Astrocyte (in vitro differentiated cells and primary cell): Measurements from ENCODE around the gene GPD1. TPM values are rescaled to one million over a fixed set of nuclear protein-coding genes. Genes with fewer than 3 reads are reported as not detected.

Experiments
- DNase-seq: peaks from one replicate; pipeline ENCODE4 v3.0.0-alpha.2; 2010; ENCODE audit warnings: low read depth
- FAIRE-seq: peaks from 2 replicates; lab custom pipeline; 2011; peaks lifted over from hg19 to GRCh38; lab: Jason Lieb, UNC
- H2AFZ ChIP-seq: 2 replicates; pipeline ENCODE4 v1.6.0; 2012; ENCODE audit warnings: low read depth, low read length, inconsistent platforms
- H3K27ac ChIP-seq: 2 replicates; pipeline ENCODE4 v1.5.1; 2011; ENCODE audit warnings: low read depth, low read length, inconsistent platforms
- H3K27me3 ChIP-seq: 2 replicates; pipeline ENCODE4 v1.6.0; 2011; ENCODE audit warnings: low read length, inconsistent platforms; ENCODE audit not compliant: insufficient read depth
- H3K36me3 ChIP-seq: 2 replicates; pipeline ENCODE4 v1.5.1; 2011; ENCODE audit warnings: low read length, inconsistent platforms; ENCODE audit not compliant: insufficient read depth
- H3K4me1 ChIP-seq: 2 replicates; pipeline ENCODE4 v1.5.1; 2011; ENCODE audit warnings: low read length, inconsistent platforms; ENCODE audit not compliant: insufficient read depth
- H3K4me2 ChIP-seq: 2 replicates; pipeline ENCODE4 v1.6.0; 2012; ENCODE audit warnings: low read length, inconsistent platforms
- H3K4me3 ChIP-seq: 2 replicates; pipeline ENCODE4 v1.5.1; 2011; ENCODE audit warnings: low read depth, mild to moderate bottlenecking, low read length, inconsistent platforms; ENCODE audit not compliant: insufficient read depth
- H3K79me2 ChIP-seq: 2 replicates; pipeline ENCODE4 v1.6.0; 2012; ENCODE audit warnings: mild to moderate bottlenecking, low read length, inconsistent platforms; ENCODE audit not compliant: insufficient read depth
- H3K9ac ChIP-seq: 2 replicates; pipeline ENCODE4 v1.6.0; 2012; ENCODE audit warnings: mild to moderate bottlenecking, low read length, inconsistent platforms
- H3K9me3 ChIP-seq: 2 replicates; pipeline ENCODE4 v1.5.1; 2012; ENCODE audit warnings: low read depth, mild to moderate bottlenecking, low read length, inconsistent platforms; ENCODE audit not compliant: insufficient read depth
- H4K20me1 ChIP-seq: 2 replicates; pipeline ENCODE4 v1.6.0; 2012; ENCODE audit warnings: low read length, inconsistent platforms; ENCODE audit not compliant: insufficient read depth
- H3K27ac Mint-ChIP-seq: one replicate; pipeline ENCODE4 v1.8.0; 2021; ENCODE audit warnings: mild to moderate bottlenecking, mixed read lengths; ENCODE audit not compliant: unreplicated experiment
- H3K27me3 Mint-ChIP-seq: one replicate; pipeline ENCODE4 v1.8.0; 2021; ENCODE audit warnings: low read depth, mixed read lengths; ENCODE audit not compliant: unreplicated experiment
- H3K36me3 Mint-ChIP-seq: one replicate; pipeline ENCODE4 v1.8.0; 2021; ENCODE audit warnings: low read depth, mixed read lengths; ENCODE audit not compliant: unreplicated experiment
- H3K4me1 Mint-ChIP-seq: one replicate; pipeline ENCODE4 v1.8.0; 2021; ENCODE audit warnings: low read depth, mixed read lengths; ENCODE audit not compliant: unreplicated experiment
- H3K4me3 Mint-ChIP-seq: one replicate; pipeline ENCODE4 v1.8.0; 2021; ENCODE audit warnings: mild to moderate bottlenecking, moderate library complexity, mixed read lengths; ENCODE audit not compliant: unreplicated experiment
- H3K9me3 Mint-ChIP-seq: one replicate; pipeline ENCODE4 v1.8.0; 2021; ENCODE audit warnings: mild to moderate bottlenecking, mixed read lengths; ENCODE audit not compliant: unreplicated experiment
- EZH2 ChIP-seq: IDR thresholded peaks from 2 replicates; pipeline ENCODE4 v1.6.1; 2012; ENCODE audit warnings: mild to moderate bottlenecking, low read length, inconsistent platforms; ENCODE audit not compliant: insufficient read depth
- total RNA-seq: library from RNA; stranded (reverse); gene quantifications from 2 replicates; pipeline ENCODE4 v1.2.1, GENCODE V29; 2021
- TF ChIP-seq, protein P1 (sequence below): IDR thresholded peaks from 2 replicates; pipeline ENCODE4 v1.5.1; 2011; ENCODE audit warnings: low read depth, mild to moderate bottlenecking, inconsistent platforms, low read length, moderate library complexity; ENCODE audit not compliant: insufficient read depth

The GPD1 gene
- total RNA-seq, 1 donor from 2014 or later = 0.59 TPM

DNA sequence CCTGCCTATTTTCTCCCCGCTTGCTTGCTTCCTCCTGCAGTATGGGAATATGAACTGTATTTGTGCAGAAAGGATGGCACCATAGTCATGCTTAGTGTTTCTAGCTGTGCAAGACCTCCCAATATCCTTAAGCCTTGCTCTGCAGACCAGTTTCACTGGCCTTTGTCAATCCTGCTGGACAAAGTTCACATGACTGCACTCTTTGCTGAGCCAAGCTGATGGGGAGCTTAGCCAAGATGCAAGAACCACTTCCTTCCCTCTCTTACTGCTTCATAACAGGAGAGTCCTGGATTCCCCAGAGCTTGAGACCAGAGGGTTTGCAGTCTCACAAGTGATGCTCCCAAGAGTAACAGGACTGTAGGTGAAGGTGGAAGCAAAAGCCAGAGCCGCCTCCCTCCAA lies 42.6 kb upstream of the GPD1 start:
- Mint-ChIP-seq H3K27me3 (peaks cover 46% of the 10 kb centered on the region), H3K9me3 (peaks cover 3% of the 10 kb centered on the region), H3K4me3 (no peak overlapping the region), H3K27ac (no peak overlapping the region), H3K36me3 (peaks cover 25% of the 10 kb centered on the region), H3K4me1 (peaks cover 20% of the 10 kb centered on the region)
- peaks cover 6% of the 10 kb centered on the region for H3K27me3 ChIP-seq
- no peaks in the 10 kb centered on the region for H3K36me3 ChIP-seq
- no peak overlapping the region for H3K4me2 ChIP-seq
- no peak overlapping the region for H2AFZ ChIP-seq
- peaks cover 4% of the 10 kb centered on the region for H4K20me1 ChIP-seq
- DNase-seq (no peak), FAIRE-seq (no peak)
- no peak overlapping the region for H3K27ac ChIP-seq
- H3K4me1 ChIP-seq = peaks cover 20% of the 10 kb centered on the region
- H3K79me2 ChIP-seq = no peaks in the 10 kb centered on the region
- no peak overlapping the region for H3K9ac ChIP-seq
- no peaks in the 10 kb centered on the region for H3K9me3 ChIP-seq
- TF ChIP-seq, protein P1, sequence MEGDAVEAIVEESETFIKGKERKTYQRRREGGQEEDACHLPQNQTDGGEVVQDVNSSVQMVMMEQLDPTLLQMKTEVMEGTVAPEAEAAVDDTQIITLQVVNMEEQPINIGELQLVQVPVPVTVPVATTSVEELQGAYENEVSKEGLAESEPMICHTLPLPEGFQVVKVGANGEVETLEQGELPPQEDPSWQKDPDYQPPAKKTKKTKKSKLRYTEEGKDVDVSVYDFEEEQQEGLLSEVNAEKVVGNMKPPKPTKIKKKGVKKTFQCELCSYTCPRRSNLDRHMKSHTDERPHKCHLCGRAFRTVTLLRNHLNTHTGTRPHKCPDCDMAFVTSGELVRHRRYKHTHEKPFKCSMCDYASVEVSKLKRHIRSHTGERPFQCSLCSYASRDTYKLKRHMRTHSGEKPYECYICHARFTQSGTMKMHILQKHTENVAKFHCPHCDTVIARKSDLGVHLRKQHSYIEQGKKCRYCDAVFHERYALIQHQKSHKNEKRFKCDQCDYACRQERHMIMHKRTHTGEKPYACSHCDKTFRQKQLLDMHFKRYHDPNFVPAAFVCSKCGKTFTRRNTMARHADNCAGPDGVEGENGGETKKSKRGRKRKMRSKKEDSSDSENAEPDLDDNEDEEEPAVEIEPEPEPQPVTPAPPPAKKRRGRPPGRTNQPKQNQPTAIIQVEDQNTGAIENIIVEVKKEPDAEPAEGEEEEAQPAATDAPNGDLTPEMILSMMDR = no peak
- no peak for TF ChIP-seq EZH2
- no peak overlapping the region for H3K4me3 ChIP-seq

DNA sequence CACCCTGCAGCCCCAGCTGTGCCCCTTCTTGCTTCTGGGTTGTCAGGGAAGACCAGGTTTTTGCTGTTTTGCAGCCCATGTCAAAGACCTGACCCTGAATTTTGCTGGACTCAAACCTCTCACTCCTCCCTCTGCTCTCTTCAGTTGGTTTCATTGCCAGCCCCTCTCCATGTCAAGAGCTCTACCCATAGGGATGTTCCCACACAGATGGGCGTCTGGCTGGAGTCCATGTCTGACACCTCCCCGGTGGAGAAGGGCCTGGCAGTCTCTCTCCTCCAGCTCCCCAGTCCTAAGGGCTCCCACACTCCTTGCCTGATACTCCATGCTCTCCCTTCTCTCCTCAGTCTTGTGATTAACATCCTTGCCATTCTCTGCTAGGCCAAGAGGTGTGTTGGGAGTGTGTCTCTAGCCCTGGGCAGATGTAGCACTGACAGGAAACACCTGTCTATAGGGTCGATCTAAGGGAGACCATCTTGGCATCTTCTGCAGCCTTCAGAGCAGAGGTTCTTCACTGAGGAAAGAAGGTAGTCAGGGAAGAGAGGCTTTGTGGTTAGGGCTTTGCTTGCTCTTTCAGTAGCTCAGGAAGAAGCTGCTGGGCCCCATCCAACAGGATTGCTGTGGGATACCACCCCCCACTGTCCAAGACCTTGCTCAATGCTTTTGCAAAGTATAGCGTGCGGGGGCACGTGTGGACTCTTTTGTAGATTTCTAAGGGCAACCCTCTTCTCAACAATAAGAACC lies 41.7 kb upstream of the GPD1 start:
- Mint-ChIP-seq H3K4me3 (no peak overlapping the region), H3K9me3 (peaks cover 3% of the 10 kb centered on the region), H3K27ac (no peak overlapping the region), H3K27me3 (peaks cover 38% of the 10 kb centered on the region), H3K4me1 (peaks cover 13% of the 10 kb centered on the region), H3K36me3 (peaks cover 23% of the 10 kb centered on the region)
- Histone ChIP-seq H3K4me3 (no peak overlapping the region), H3K27ac (no peak overlapping the region), H3K36me3 (no peaks in the 10 kb centered on the region), H4K20me1 (no peaks in the 10 kb centered on the region), H3K4me2 (peak overlapping the region; percentile 3), H3K9me3 (no peaks in the 10 kb centered on the region), H3K9ac (no peak overlapping the region), H3K4me1 (peaks cover 21% of the 10 kb centered on the region), H2AFZ (no peak overlapping the region), H3K27me3 (no peaks in the 10 kb centered on the region), H3K79me2 (no peaks in the 10 kb centered on the region)
- peak; percentile 58 for DNase-seq
- no peak for TF ChIP-seq EZH2
- TF ChIP-seq, protein P1 = no peak
- FAIRE-seq = no peak
